HUES48 (cell line): ENCODE results near the gene RPS4Y1.
"Not testable (repeated sequence)": the region's sequence is repeated elsewhere in the genome, so short reads cannot be mapped to it uniquely, and the experiment has no call there.

Experiments used
- H3K27ac ChIP-seq: one replicate; pipeline ENCODE4 v1.7.0; 2013; ENCODE audit warnings: low read depth, low read length, inconsistent platforms
- H3K27me3 ChIP-seq: 2 replicates; pipeline ENCODE4 v1.6.1; 2013; ENCODE audit warnings: mild to moderate bottlenecking, low read length; ENCODE audit not compliant: control insufficient read depth, insufficient read depth
- H3K36me3 ChIP-seq: 2 replicates; pipeline ENCODE4 v1.6.1; 2013; ENCODE audit warnings: low read length; ENCODE audit not compliant: control insufficient read depth, insufficient read depth
- H3K4me1 ChIP-seq: 2 replicates; pipeline ENCODE4 v1.6.1; 2013; ENCODE audit warnings: mild to moderate bottlenecking, low read length; ENCODE audit not compliant: control insufficient read depth, insufficient read depth
- H3K4me3 ChIP-seq: 2 replicates; pipeline ENCODE4 v1.5.1; 2013; ENCODE audit warnings: mild to moderate bottlenecking, low read depth, low read length
- H3K9ac ChIP-seq: 2 replicates; pipeline ENCODE4 v1.6.1; 2013; ENCODE audit warnings: mild to moderate bottlenecking, low read depth, low read length, moderate library complexity
- H3K9me3 ChIP-seq: 2 replicates; pipeline ENCODE4 v1.6.1; 2013; ENCODE audit warnings: low read length; ENCODE audit not compliant: control insufficient read depth, insufficient read depth

Gene RPS4Y1

GRCh38 chrY:2841471-2841893, at the start of gene RPS4Y1:
Gene RPS4Y1 (plus strand): TSS chrY:2841602. CDS start chrY:2841625, 23 bp downstream.
- no peaks in the 10 kb centered on the region for H3K36me3 ChIP-seq
- no peaks in the 10 kb centered on the region for H3K4me1 ChIP-seq
- no peaks in the 10 kb centered on the region for H3K9me3 ChIP-seq
- H3K4me3 ChIP-seq, result no peak within 1 kb of the TSS
- H3K27me3 ChIP-seq, result no peaks in the 10 kb centered on the region
- H3K9ac ChIP-seq, result no peak within 1 kb of the TSS
- no peak within 1 kb of the TSS for H3K27ac ChIP-seq

DNA sequence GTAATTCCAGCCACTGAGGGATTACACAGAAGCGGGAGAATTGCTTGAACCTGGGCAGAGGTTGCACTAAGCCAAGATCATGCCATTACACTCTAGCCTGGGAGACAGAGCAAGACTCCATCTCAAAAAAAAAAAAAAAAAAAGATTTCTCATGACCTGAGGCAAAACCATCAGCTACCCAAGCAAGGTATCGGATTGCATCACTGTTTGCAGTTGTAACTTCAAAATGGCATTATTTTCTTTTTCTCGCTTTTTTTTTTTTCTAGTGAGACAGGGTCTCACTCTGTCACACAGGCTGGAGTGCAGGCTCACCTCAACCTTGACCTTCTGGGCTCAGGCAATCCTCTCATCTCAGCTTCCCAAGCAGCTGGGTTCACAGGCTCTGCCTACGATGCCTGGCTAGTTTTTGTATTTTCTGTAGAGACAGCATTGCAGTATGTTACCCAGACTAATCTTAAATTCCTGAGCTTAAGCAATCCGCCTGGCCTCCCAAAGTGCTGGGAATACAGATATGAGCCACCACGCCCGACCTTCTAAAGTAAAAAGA, 44.4 kb upstream of the RPS4Y1 start:
- H3K4me3 ChIP-seq, result no peak overlapping the region
- no peaks in the 10 kb centered on the region for H3K9me3 ChIP-seq
- H3K36me3 ChIP-seq, result no peaks in the 10 kb centered on the region
- H3K4me1 ChIP-seq, result no peaks in the 10 kb centered on the region
- H3K27me3 ChIP-seq, result no peaks in the 10 kb centered on the region
- no peak overlapping the region for H3K27ac ChIP-seq
- H3K9ac ChIP-seq, result no peak overlapping the region

DNA sequence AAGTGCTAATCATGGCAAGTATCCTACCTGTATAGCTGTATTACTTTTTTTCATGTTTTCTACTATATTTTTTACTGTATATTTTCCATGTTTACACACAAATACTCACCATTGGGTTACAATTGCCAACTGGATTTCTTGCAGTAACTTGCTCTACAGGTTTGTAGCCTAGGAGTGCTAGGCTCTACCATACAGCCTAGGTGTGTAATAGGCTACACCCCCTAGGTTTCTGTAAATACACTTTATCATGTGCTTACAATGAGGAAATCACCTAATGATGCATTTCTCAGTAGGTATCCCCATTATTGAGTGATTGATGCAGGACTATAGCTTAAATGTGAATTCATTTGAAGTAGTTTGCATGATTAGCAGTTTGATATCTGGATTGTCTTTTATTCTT, 43.4 kb upstream of the RPS4Y1 start:
- H3K9me3 ChIP-seq, result no peaks in the 10 kb centered on the region
- H3K4me1 ChIP-seq, result no peaks in the 10 kb centered on the region
- no peak overlapping the region for H3K9ac ChIP-seq
- no peaks in the 10 kb centered on the region for H3K27me3 ChIP-seq
- H3K4me3 ChIP-seq, result no peak overlapping the region
- H3K27ac ChIP-seq, result no peak overlapping the region
- H3K36me3 ChIP-seq, result no peaks in the 10 kb centered on the region

DNA sequence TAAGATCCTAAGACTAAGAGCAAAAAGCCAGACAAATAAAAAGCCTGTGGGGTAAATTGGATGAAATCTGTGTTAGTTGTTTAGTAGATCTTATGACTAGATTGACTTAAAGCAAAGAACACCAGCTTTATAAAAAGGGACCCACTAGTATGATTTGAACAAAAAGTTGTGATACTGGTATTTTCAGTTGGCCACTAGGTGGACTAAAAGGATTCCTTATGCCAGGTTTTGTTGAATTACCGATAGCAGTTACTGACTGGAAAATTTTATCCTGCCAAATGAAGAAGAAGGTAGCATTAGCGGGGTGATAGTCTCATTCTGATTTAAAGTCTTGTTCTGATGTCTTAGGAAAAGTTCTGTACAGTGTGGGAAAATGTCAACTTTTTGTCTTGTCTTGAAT, 41.2 kb upstream of the RPS4Y1 start:
- no peak overlapping the region for H3K27ac ChIP-seq
- H3K27me3 ChIP-seq, result no peaks in the 10 kb centered on the region
- no peaks in the 10 kb centered on the region for H3K36me3 ChIP-seq
- H3K4me1 ChIP-seq, result no peaks in the 10 kb centered on the region
- H3K9me3 ChIP-seq, result no peaks in the 10 kb centered on the region
- no peak overlapping the region for H3K9ac ChIP-seq
- no peak overlapping the region for H3K4me3 ChIP-seq

GRCh38 chrY:2817146-2817896, 24.1 kb upstream of the RPS4Y1 start:
- not testable (repeated sequence) for H3K36me3 ChIP-seq, H3K9me3 ChIP-seq, H3K4me1 ChIP-seq, H3K4me3 ChIP-seq, H3K9ac ChIP-seq, H3K27me3 ChIP-seq, H3K27ac ChIP-seq

DNA sequence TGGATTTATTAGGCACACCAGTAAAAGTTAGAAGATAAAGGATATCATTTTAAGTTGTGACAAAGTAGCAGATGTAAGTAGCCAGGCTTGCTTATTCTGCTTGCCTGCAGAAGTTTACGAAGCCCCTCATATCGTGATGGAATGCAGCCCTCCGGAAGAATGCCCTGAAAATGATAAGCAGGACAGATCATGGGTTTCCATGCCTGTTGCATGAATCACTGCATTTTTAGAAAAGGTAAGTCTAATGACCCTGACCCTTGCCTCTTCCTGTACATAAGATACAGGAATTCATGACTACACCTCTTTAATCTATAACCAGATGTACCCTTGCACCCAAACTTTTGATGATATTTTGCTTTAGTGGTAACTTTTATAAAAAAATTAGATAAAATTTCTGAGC, 16.9 kb upstream of the RPS4Y1 start:
- H3K36me3 ChIP-seq, result no peaks in the 10 kb centered on the region
- no peak overlapping the region for H3K4me3 ChIP-seq
- H3K27me3 ChIP-seq, result no peaks in the 10 kb centered on the region
- H3K4me1 ChIP-seq, result no peaks in the 10 kb centered on the region
- H3K9me3 ChIP-seq, result no peaks in the 10 kb centered on the region
- H3K27ac ChIP-seq, result no peak overlapping the region
- no peak overlapping the region for H3K9ac ChIP-seq

GRCh38 chrY:2828497-2828896, 12.9 kb upstream of the RPS4Y1 start:
- H3K4me1 ChIP-seq, result no peaks in the 10 kb centered on the region
- H3K4me3 ChIP-seq, result no peak overlapping the region
- H3K9me3 ChIP-seq, result no peaks in the 10 kb centered on the region
- no peaks in the 10 kb centered on the region for H3K36me3 ChIP-seq
- no peak overlapping the region for H3K27ac ChIP-seq
- no peak overlapping the region for H3K9ac ChIP-seq
- H3K27me3 ChIP-seq, result no peaks in the 10 kb centered on the region

DNA sequence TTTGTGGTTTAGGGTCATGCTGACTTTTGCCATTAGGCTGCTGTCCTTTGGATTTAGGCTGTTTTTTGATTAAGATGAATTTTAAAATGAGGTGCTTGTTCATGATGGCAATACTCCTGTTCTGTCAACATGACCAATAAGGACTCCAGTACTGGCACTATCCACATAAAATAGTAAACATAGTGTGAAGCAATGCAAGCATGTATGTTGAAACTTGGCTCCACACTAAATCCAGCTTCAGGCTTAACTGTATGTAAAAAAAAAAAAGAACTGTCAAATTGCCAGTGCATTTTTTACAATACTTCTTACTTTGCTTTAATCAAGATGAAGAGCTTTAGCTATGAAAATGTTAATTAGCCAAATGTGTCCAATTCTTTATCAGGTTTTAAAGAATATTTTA, 6.2 kb upstream of the RPS4Y1 start:
- Histone ChIP-seq H3K4me3 (no peak overlapping the region), H3K27me3 (no peaks in the 10 kb centered on the region), H3K9ac (no peak overlapping the region), H3K36me3 (no peaks in the 10 kb centered on the region), H3K9me3 (no peaks in the 10 kb centered on the region), H3K27ac (no peak overlapping the region), H3K4me1 (no peaks in the 10 kb centered on the region)

DNA sequence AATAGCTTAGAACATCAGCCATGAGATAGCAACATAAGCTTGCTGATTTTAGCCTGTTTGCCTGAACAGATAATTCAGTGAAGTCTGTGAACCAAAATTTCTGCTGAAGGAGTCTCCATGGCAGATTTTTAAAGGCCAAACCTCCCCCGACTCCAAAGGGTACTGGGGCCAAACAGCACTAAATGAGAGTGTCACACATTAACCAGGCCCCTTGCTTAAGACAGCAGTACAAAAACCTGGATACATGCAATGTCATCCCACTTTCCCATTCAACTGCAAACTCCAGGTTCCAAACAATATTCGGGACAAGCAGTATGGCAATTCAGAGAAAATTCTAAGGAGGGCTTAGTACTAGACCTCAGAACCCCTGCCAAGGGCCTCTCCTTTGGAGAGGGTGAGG, 4.3 kb upstream of the RPS4Y1 start:
- no peak overlapping the region for H3K9ac ChIP-seq
- H3K4me1 ChIP-seq, result no peaks in the 10 kb centered on the region
- no peak overlapping the region for H3K27ac ChIP-seq
- no peaks in the 10 kb centered on the region for H3K36me3 ChIP-seq
- H3K4me3 ChIP-seq, result no peak overlapping the region
- H3K9me3 ChIP-seq, result no peaks in the 10 kb centered on the region
- H3K27me3 ChIP-seq, result no peaks in the 10 kb centered on the region

DNA sequence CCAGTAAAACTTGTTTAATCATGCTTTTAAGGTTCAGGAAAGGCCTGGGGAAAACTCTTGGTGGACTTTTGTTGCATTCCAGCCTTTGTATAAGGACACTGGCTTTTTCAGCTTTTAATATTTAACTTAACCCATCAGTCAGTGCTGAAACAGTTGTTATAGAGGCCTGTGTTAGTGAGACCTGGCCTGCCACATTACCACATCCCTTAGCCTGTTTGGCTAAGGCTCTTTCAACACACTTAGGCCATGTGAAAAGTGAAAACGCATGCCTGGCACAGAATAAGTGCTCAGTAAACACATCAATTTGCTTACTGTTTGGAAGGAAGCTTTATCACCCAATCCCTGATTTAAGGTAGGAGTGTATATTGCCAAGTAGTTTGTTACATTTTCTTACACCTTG, 3.5 kb upstream of the RPS4Y1 start:
- H3K27ac ChIP-seq, result no peak overlapping the region
- H3K4me3 ChIP-seq, result no peak overlapping the region
- H3K9me3 ChIP-seq, result no peaks in the 10 kb centered on the region
- no peaks in the 10 kb centered on the region for H3K4me1 ChIP-seq
- no peak overlapping the region for H3K9ac ChIP-seq
- no peaks in the 10 kb centered on the region for H3K36me3 ChIP-seq
- no peaks in the 10 kb centered on the region for H3K27me3 ChIP-seq

DNA sequence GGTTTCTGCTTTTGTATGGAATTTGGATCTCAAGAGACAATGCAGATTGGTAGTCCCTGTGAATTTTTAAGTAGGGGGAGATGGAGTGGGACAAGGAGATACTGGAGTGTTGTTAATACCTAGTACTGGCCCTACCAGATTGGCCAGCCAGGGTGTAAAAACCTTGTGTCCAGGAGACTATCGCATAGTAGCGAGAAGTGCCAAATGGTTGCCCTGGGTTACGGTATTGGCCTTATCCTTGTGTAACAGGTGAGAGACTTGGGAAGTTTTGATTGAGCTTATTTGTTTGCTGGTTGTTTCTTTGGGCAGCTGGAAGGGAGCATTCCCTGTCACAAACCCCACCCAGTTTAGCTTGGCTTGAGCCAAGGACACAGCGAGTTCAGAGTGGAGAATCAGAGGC, 5.4 kb downstream of the RPS4Y1 start:
- Histone ChIP-seq H3K9ac (no peak overlapping the region), H3K4me3 (no peak overlapping the region), H3K36me3 (no peaks in the 10 kb centered on the region), H3K27ac (no peak overlapping the region), H3K9me3 (no peaks in the 10 kb centered on the region), H3K4me1 (no peaks in the 10 kb centered on the region), H3K27me3 (no peaks in the 10 kb centered on the region)
